ENCODE results near the gene NUDT15.
"Not testable (repeated sequence)": the region's sequence is repeated elsewhere in the genome, so short reads cannot be mapped to it uniquely, and the experiment has no call there.

Gene NUDT15

DNA sequence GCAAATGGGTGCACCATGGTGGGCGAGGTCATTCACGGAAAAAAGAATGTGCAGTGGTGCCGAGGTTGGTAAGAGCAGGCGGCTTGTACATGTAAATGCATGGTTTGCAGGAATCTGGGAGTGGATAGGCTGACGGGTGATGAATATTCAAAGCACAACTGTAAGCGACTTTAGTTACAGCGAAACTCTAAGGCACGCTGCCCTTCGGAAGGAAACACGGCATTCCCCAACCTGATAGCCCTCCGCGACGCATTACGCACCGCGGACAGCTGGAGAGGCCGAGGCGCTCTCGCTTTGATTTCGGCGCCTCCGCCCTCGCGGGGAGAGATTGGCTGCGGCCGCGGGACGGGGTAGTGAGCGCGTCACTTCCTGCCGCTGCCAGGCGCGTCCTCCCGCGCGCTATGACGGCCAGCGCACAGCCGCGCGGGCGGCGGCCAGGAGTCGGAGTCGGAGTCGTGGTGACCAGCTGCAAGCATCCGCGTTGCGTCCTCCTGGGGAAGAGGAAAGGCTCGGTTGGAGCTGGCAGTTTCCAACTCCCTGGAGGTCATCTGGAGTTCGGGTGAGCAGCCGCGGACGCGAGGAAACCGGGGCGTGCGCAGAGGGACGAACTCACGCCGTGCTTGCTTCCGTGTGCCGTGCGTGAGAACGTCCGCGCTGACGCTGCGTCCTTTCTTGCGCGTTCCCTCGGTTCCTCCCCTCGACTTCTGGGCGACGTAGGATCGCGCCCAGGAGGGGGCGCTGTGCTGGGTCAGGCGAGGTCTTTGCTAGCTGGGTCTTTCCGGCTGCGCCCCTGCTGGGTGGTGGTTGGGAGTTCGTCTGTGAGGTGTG lies at the start of gene NUDT15:
Gene NUDT15, plus strand, starts transcription at position 381 of the 828 bp plus-strand sequence. Its CDS starts 21 bp downstream, at position 402.
- peak; percentile 91 to 92 for DNase-seq (ENCODE audit: low read depth in 2 of 2)

DNA sequence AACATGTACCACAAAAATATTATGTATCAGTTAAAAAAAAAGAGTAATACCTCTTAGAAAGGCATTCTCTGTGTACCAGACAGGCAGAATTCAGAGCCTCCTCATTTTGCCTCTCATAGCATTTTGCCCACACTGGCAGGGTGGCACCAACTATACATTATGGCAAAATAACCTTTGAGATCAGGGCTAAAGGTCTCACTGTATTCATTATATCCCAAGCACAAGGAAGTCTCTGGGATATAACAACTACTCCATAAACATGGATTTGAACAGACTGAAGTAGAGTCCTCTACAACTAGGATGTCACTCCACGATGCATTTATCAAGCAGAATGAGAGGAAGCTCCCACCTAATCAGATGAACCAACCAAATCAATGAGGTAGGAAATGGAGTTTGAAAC lies 47.1 kb upstream of the NUDT15 start:
- no peak for DNase-seq (ENCODE audit: low read depth in 2 of 2)

DNA sequence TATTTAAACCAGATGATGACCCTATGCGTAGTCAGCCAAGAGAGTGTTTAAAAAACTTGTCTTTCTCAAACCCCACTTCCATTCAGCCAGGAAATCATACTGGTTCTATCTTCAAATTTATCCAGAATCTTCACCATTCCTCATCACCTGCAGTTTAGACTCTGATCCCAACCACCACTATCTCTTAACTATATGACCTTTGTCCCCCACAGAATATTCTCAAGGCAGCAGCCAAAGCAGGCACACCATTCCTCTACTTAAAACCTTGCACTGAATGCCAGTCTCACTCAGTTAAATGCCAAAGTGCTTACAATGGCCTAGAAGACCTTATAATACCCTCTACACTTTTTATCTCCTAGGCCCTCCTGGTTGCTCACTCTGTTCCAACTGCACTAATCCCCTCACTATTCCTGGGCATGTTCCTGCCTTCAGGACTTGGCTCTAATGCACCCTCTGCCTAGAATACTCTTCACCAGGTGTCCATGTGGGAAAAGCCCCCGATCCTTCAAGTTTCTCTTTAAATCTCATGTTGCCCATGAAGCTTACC lies 46.5 kb upstream of the NUDT15 start:
- DNase-seq (ENCODE audit: low read depth in 2 of 2) = no peak

DNA sequence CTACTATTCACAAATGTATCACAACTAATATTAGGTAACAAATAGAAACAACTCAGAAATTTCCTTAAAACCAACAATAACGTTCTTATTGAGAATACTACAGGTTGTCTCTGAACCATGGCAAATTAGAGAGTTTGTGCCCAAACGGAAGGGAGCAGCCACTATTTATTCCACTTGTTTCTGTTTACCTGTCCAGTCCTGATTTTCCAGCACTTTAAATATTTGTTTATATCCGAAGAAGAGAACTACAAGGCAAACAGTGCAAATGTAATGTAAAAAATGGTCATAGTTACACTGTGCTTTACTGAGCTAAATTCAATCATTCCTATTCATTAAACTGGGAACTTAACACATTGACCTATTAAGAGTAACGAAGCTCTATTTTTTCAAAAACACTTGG lies 45.7 kb upstream of the NUDT15 start:
- no peak for DNase-seq (ENCODE audit: low read depth in 2 of 2)

DNA sequence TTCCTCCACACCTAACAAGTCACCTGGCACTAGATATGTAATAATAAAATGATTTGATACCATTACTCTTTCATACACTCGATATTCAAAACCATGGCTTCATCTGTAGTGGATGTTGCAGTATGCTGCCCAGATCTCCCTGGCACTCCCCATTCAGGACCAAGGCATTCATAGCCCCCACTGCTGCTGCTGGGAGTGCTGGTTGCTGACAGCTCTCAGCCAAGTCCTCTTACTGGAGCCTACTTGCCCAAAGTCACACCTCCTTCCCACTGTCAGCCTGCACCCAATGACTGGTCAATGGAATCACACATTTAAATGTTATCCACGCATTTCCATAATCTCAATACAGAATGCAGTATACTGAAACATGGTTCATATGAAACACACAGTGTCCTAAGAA lies 40.1 kb upstream of the NUDT15 start:
- DNase-seq (ENCODE audit: low read depth in 2 of 2) = no peak

DNA sequence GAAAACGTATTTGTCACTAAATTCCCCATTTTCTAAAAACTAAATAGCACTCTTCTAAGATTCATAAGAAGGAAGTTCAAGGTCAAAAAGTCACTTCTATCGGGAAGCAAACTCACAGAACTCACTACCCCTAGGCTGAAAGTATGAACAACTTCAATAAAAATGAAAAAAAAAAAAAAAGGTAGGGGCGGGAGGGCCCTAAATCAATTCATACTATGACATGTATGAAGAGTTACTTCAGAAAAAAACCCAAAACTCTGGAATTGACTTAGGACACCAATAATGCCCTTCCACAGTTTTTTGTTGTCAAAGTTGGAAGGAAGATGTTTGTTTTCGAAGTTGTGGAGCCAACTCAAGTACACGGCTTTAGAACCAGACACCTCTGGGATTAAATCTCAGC lies 37.6 kb upstream of the NUDT15 start:
- DNase-seq (ENCODE audit: low read depth in 2 of 2) = no peak

DNA sequence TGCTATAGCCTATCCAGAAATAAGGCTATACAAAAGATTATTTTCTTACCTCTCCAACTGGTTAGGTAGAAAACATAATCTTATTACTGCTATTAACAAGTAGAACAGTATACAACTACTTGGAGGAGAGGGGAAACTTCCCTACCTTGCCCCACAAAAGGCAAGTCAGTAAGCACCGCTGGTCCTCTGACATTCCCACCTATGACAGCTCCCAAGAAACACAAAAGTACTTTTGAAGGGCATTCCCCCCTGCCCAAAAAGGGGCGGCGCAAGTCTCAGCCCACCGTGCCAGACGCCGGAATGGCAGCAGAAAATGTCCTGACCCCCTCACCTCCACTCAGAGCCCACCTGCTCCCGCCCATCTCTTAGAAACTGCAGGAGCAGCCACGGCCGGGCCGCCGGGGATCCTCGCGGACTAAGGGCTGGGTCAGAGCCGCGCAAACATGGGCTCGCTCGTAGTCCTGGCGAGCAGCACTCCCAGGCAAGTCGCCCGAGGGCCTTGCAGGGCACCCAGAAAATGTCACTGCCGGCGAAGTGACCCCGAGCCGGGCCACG lies 36.9 kb upstream of the NUDT15 start:
- peak in 1 of 2 donors; percentile 8 for DNase-seq (ENCODE audit: low read depth in 2 of 2)

DNA sequence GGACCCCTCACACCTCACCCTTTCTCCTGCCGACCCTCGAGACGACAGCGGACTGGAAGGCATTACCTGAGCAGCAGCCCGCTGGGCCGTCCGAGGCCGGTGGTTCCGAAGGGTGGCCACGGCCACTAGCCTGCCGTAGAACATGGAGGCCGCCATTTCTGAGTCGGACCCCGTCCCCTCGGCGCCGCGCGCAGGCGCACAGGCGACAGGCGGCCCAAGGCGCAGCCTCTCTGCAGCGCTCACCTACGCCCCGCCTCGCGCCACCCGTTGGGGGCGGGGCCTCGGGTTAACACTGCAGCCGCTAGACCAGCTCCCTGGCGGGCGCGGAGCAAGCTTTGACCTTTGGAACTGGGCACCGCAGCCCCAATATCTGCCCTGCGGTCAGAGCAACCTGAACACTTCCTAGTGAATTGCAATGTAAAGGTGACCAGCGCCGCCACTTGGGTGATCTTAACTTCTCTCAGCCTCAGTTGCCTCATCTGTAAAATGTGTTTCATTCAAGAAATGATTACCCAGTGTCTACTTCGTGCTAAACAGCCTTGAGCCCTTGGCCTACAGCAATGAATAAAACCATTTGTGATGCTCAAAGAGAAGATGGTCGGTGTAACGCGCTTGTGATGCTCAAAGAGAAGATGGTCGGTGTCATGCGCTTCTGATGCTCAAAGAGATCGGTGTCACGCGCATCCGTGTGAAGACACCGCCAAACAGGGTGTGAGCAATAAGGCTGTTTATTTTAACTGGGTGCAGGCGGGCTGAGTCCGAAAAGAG lies 36.2 kb upstream of the NUDT15 start, which contains the start of gene SUCLA2:
Gene SUCLA2, minus strand, starts transcription at position 160 of the 768 bp plus-strand sequence. Its CDS starts 4 bp downstream, at position 156.
- DNase-seq (ENCODE audit: low read depth in 2 of 2) = peak; percentile 90 to 92

DNA sequence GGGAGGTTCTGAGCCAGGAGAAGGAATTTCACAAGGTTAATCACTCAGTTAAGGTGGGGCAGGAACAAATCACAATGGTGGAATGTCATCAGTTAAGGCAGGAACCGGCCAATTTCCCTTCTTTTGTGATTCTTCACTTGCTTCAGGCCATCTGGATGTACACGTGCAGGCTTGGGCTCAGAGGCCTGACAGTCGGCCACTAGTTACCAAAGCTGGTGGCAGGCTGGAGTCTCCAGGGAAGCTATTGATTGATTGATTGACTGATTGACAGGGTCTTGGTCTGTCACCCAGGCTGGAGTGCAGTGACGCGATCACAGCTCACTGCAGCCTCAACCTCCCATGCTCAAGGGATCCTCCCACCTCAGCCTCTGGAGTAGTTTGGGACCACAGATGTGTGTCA lies 35.5 kb upstream of the NUDT15 start:
- DNase-seq (ENCODE audit: low read depth in 2 of 2) = not testable (repeated sequence)

DNA sequence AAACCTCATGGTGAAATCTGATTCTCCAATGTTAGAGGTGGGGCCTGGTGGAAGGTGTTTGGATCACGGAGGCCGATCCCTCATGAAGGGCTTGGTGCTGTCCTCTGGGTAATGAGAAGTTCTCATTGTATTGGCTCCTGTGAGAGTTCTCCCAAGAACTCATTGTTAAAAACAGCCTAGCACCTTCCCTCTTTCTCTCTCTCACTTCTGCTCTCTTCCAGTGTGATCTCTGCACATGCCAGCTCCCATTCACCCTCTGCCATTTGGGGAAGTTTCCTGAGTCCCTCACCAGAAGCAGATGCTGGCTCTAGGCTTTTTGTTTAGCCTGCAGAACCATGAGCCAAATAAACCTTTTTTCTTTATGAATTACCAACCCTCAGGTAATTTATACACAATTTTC lies 33.3 kb upstream of the NUDT15 start:
- DNase-seq (ENCODE audit: low read depth in 2 of 2) = no peak

DNA sequence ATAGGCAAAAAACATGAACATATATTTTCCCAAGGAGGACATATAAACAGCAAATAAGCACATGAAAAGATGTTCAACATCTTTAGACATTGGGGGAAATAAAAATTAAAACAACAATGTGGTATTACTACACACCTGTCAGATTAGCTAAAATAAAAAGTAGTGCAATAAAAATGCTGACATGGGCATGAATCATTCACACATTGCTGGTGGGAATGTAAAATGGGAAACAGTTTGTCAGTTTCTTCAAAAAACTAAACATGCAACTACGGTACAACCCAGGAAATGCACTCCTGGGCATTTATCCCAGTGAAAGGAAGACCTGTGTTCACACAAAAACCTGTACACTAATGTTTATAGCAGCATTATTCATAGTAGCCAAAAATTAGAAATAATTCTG lies 31.1 kb upstream of the NUDT15 start:
- no peak for DNase-seq (ENCODE audit: low read depth in 2 of 2)

DNA sequence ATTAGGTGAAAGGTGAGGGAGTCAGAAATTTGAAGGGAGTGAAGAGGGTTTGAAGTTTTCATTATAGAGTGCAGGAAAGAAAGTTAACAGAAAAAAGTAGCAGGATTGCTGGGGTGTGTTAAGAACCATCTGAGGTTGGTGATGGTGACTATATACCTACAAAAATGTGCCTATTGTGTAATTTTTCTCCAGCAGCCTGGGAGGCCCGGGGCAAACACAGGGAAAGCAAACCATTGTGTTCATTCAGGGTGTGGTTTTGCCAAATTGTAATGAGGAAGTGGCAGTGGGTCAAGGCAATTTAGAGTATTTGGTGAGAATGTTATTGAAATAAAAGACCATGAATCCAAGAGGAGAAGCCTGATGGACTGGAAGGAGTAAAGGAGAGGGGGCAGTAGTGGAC lies 28.2 kb upstream of the NUDT15 start:
- DNase-seq (ENCODE audit: low read depth in 2 of 2) = no peak

DNA sequence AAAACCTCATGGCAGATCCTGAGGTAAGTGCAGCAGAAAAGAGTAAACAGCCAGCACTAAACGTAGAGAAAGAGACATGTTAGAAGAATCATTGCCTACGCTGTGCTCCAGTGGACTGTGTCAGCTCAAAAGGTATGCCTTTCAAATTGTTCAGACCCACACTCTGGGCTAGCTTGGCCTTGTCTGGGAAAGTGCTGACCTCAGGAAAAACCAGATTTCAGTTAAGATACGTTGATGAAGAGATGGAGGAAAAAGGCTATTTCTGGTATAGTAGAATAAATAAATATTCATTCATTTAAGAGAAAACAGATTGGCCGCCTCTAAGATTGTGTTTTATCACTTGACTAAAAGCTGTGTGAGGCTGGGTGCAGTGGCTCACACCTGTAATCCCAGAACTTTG lies 26.8 kb upstream of the NUDT15 start:
- DNase-seq (ENCODE audit: low read depth in 2 of 2) = no peak

DNA sequence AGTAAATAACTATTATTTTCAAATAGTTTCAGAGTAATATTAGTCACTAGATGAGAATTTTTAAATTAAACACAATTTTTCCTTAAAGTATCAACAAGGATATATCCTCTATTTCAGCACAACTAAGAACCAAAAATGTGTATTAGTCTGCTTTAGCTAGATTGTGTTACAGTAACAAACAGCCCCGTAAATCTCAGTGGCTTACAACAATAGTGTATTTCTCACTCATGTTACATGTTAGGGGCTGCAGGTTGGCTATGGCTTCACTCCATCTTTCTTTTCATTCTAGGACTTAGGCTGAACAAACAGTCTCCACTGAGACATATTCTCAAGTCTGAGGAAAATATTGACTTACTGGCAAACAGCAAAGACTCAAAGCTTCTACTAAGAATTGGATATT lies 24.9 kb upstream of the NUDT15 start:
- no peak for DNase-seq (ENCODE audit: low read depth in 2 of 2)

DNA sequence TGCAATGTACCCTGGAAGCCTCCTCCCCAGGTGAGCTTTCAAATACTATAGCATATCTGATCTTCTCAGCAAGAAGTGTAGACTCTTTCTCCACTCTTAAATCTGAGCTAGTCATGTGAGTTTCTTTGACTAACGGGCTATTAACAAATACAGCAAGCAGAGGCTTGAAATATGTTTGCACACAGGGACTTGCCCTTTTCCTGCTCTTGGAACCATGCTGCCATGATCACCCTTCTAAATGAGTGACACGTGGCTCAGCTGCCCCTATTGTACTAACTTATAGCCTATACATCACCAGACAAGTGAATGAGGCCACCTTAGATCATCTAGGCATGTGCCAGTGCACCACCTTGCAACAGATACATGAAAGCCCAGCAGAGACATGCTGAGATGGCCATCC lies 23.2 kb upstream of the NUDT15 start:
- no peak for DNase-seq (ENCODE audit: low read depth in 2 of 2)

DNA sequence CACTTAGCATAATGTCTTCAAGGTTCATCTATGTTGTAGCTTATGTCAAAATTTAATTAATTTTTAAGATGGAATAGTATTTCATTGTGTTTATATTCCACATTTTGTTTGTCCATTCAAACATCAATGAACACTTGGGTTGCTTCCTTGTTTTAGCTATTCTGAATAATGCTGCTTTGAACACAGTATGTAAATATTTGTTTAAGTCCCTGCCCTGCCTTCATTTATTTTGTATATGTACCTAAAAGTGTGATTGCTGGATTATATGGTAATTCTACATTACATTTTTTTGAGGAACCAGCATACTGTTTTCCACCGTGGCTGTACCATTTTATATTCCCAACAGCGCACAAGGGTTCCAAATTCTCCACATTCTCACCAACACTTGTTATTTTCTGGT lies 18.9 kb upstream of the NUDT15 start:
- no peak for DNase-seq (ENCODE audit: low read depth in 2 of 2)

DNA sequence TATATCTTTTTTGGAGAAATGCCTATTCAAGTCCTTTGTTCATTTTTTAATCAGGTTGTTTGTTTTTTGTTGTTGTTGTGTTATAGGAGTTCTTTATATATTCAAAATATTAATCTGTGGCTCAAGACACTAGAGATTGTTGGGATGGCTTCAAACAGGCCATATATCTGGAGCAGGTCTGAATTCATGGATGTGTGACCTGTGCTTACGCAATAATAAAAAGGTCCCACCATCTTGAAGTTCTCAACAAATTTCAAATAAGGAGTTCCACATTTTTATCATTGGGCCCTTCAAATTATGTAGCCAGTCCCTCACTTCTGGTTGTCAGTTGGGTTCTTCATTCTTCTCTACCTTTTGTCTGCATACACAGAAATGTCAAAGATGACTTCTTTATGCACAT lies 17.7 kb upstream of the NUDT15 start:
- DNase-seq (ENCODE audit: low read depth in 2 of 2) = no peak

DNA sequence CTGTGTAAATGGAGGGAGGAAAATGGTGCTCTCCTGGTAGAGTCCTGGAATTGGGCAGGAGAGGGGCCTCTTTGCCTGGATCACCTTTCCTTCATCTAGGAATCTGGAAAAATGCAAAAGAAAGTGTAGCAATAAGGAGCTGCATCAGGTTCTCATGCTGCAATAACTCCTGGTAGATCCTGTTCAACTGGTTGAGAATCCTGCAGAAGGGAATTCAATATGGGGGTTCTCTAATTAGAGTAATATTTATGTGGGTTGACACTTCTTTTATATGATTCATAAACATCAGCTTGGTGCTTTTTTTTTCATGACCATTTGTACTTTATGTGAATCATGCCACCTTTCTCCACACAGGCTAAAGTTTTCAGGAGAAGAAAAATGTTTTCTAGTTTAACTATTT lies 9.5 kb upstream of the NUDT15 start:
- no peak for DNase-seq (ENCODE audit: low read depth in 2 of 2)

DNA sequence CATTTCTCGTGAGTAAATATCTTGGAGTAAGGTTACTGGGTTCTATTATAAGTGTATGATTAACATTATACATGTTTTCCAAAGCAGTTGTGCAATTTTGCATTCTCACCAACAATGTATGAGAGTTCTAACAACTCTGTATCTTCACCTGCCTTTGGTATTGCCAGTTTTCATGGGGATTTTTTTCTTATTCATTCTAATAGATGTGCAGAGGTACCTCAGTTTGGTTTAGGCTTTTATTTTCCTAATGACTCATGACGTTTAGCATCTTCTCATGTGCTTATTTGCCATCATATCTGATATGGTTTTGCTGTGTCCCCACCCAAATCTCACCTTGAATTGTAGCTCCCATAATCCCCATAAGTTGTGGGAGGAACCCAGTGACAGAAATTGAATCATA lies 7.7 kb upstream of the NUDT15 start:
- no peak for DNase-seq (ENCODE audit: low read depth in 2 of 2)

DNA sequence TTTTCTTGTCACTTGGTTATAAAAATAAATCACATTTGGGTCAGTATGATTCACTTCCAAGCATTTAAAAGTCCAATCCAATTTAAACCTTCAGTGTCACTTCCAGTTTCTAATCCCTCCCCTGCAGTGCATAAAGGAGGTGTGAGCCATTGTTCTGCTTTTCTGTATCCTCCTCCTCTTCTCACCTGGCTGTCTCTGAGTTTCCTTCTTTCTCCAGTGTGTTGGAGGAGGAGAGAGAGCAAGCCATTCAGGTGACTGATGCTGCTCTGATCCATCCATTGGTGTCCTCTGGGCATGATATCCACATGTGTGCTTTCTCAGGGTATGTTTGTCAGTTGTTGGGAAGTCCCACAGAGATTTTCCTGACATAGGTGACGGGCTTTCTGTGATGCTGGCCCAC lies 1.2 kb downstream of the NUDT15 start:
- DNase-seq (ENCODE audit: low read depth in 2 of 2) = no peak

DNA sequence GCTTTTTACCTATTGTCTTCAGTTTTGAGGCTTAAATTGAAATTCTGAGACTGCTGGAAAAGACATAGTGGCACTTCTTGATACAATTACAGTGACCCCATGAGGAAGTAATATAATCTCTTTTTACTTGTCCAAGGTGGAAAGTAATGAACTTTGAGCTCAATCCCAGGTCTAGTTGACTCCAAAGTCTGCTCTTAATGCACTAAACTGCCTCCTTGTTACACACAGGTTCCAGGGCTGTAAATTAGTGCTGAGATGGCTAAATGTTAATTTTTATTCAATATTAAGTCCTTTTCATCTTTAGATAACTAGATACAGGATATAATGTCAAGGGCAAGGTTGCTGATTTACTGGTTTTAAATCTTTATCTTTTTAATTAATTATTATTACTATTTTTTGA lies 2.5 kb downstream of the NUDT15 start:
- DNase-seq (ENCODE audit: low read depth in 2 of 2) = no peak

DNA sequence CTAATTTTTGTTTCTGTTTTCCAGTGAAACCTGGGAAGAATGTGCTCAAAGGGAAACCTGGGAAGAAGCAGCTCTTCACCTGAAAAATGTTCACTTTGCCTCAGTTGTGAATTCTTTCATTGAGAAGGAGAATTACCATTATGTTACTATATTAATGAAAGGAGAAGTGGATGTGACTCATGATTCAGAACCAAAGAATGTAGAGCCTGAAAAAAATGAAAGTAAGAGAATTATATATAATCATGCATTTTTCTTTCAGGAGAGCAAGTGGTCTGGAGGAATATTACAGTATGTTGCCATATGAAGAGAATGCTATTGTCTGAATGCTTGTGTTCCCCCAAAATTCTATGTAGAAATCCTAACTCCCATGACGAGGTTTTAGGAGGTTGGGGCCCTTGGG lies 3.4 kb downstream of the NUDT15 start:
- DNase-seq (ENCODE audit: low read depth in 2 of 2) = no peak

DNA sequence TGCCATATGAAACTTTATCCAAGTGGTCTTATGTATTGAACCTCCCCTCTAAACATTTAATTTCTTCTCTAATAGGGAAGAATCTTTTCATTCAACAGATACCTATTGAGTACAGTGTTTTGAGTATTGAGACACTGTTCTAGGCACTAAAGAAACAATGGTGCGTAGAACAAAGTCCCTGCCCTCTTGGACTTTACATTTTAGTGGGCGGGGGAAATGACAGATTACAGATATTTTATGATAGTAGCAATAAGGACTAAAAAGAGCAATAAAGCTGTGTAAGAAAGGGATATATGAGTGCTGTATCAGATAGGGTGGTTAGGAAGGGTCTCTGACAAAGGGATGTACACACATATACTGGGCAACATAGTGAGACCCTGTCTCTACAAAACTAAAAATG lies 5.4 kb downstream of the NUDT15 start:
- DNase-seq (ENCODE audit: low read depth in 2 of 2) = no peak
